Liver (tissue), 3 donors: ENCODE results near the gene FLT1.

Experiments used
- CTCF ChIP-seq: fragments of 150-350 bp; IDR thresholded peaks from 2 replicates; pipeline ENCODE4 v1.5.1; 2017; ENCODE audit warnings: improper control_type of control experiment, low read depth, low read length; ENCODE audit not compliant: missing input control
- FOXA1 ChIP-seq: IDR thresholded peaks from 2 replicates; pipeline ENCODE4 v1.6.1; 2016; ENCODE audit warnings: antibody characterized with exemption
- GABPA ChIP-seq, 2 donors: IDR thresholded peaks in 1 of 2; conservative IDR thresholded peaks in 1 of 2; 2 replicates each; pipeline ENCODE4 v1.6.1; 2016; ENCODE audit warnings: antibody characterized with exemption in 2 of 2, mild to moderate bottlenecking in 1 of 2, moderate library complexity in 1 of 2
- HNF4G ChIP-seq: IDR thresholded peaks from 2 replicates; pipeline ENCODE4 v1.6.1; 2016; ENCODE audit warnings: antibody characterized with exemption
- JUND ChIP-seq, 2 donors: IDR thresholded peaks; 2 replicates each; pipeline ENCODE4 v1.6.1; 2016; ENCODE audit warnings: antibody characterized with exemption in 2 of 2
- MAX ChIP-seq: IDR thresholded peaks from 2 replicates; pipeline ENCODE4 v1.6.1; 2016; ENCODE audit warnings: antibody characterized with exemption
- RAD21 ChIP-seq, 2 donors: IDR thresholded peaks; 2 replicates each; pipeline ENCODE4 v1.6.1; 2016; ENCODE audit warnings: antibody characterized with exemption in 2 of 2, mild to moderate bottlenecking in 2 of 2
- REST ChIP-seq: IDR thresholded peaks from 2 replicates; pipeline ENCODE4 v1.6.1; 2016; ENCODE audit warnings: antibody characterized with exemption, mild to moderate bottlenecking
- SP1 ChIP-seq: IDR thresholded peaks from 2 replicates; pipeline ENCODE4 v1.6.1; 2018; ENCODE audit warnings: antibody characterized with exemption, mild to moderate bottlenecking
- TAF1 ChIP-seq: conservative IDR thresholded peaks from 2 replicates; pipeline ENCODE4 v1.6.1; 2016; ENCODE audit warnings: antibody characterized with exemption, mild to moderate bottlenecking
- donor health status: healthy.
- donor health status: healthy.

- TF ChIP-seq FOXA1, result no peak
- TF ChIP-seq CTCF, result no peak
- TF ChIP-seq RAD21 (IDR thresholded peaks at IDR 0.05), result no peak
- TF ChIP-seq MAX, result no peak
- no peak for TF ChIP-seq HNF4G
- TF ChIP-seq REST, result no peak
- no peak for TF ChIP-seq SP1
- TF ChIP-seq TAF1, result no peak
- TF ChIP-seq JUND (IDR thresholded peaks at IDR 0.05), result no peak
- TF ChIP-seq GABPA (IDR thresholded peaks at IDR 0.05 in 1 of 2, conservative IDR thresholded peaks at IDR 0.05 in 1 of 2), result no peak
Observed at GRCh38 chr13:28297341-28297740, 197.6 kb downstream of the FLT1 start.
